SU-DHL-6 (cell line): ENCODE results near the gene AIFM2.

Experiments used
- CTCF ChIP-seq: fragments of 200-600 bp; sonication (generic); IDR thresholded peaks from one replicate; pipeline ENCODE4 v1.5.1; 2017; ENCODE audit warnings: antibody characterized with exemption, mild to moderate bottlenecking, low read length, moderate library complexity; ENCODE audit not compliant: insufficient read depth, poor library complexity, severe bottlenecking
- EZH2phosphoT487 ChIP-seq: fragments of 200-600 bp; sonication (generic), shearing (Covaris generic); conservative IDR thresholded peaks from 2 replicates; pipeline ENCODE4 v1.6.1; 2018; ENCODE audit warnings: mild to moderate bottlenecking, antibody characterized with exemption, low read length, moderate library complexity, mixed read lengths

- TF ChIP-seq CTCF (no peak), EZH2phosphoT487 (no peak)
Observed at GRCh38 chr10:70163448-70163847, 30.8 kb upstream of the AIFM2 start.
